Measurements from ENCODE around the gene B3GNT3.
"Not testable (repeated sequence)": the region's sequence is repeated elsewhere in the genome, so short reads cannot be mapped to it uniquely, and the experiment has no call there.

B3GNT3 gene

DNA sequence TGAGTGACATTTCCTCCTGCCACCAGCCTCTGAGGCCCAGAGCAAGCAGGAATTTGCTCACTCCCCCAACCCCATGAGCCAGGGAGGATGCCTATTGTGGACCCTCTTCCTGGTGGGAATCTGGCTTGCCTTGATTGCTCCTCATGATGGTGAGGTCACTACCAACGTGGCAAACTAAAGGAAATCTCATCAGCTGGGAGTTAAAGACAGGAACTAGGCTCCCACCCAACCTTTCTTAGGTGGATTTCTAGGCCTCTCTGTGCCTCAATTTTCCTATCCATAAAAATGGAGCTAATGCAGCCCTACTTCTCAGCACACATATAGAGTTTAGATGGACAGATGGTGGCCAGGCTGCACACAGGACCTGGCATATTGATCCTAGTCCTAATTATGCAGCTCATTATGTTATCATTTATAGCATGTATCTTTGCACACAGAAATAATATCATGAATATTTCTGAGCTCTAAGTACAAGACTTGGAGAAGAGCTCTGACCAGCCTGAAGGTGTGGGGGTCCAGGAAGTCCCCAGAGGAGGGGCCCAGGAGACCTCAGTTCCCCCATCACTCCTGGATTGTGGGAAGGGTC, 2.0 kb downstream of the B3GNT3 start:
- DNase-seq (ENCODE audit: low read depth in 2 of 2) = no peak

DNA sequence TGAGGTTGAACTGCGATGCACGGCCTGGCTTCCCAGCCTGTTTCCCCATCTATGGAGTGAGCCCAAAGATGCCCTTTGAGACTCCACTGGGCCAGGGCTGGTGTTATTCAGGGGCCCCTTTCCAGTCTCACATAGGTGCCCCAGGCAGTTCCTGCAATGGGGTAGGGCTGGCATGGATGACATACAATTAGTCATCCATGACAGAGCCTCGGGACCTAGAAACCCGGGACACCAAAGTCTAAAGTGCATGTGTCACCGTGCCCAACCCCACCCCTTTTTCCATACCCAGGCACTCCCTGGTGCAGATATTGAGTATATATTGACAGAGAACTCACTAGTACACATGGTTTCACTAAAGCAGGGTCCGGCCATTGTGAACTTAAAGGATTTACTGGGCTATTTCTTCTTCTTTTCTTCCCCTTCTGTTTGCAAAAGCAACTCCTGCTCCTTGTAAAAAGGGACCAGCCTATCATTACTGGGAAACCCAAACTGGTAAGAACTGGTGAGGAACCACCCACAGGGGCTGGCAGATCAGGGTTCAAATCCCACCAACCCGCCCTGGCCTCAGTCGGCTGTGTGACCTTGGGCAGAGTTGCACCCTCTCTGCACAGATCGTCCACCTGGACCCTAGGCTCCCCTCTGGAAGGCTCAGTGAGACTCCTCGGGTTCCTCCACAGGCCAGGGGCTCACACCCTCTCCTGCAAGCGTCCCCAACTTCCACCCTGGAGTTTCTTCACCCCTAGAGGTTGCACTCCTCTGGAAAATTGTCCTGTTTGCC, 2.7 kb downstream of the B3GNT3 start:
- no peak for DNase-seq (ENCODE audit: low read depth in 2 of 2)

DNA sequence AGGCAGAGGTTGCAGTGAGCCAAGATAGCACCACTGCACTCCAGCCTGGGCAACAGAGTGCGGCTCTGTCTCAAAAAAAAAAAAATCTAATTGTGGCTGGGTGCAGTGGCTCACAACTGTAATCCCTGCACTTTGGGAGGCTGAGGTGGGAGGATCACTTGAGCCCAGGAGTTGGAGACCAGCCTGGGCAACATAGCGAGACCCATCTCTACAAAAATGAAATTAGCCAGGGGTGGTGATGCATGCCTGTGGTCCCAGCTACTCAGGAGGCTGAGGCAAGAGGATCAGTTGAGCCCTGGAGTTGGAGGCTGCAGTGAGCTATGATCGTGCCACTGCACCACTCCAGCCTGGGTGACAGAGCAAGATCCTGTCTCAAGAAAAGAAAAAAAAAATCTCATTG, 3.7 kb downstream of the B3GNT3 start:
- not testable (repeated sequence) for DNase-seq (ENCODE audit: low read depth in 2 of 2)

DNA sequence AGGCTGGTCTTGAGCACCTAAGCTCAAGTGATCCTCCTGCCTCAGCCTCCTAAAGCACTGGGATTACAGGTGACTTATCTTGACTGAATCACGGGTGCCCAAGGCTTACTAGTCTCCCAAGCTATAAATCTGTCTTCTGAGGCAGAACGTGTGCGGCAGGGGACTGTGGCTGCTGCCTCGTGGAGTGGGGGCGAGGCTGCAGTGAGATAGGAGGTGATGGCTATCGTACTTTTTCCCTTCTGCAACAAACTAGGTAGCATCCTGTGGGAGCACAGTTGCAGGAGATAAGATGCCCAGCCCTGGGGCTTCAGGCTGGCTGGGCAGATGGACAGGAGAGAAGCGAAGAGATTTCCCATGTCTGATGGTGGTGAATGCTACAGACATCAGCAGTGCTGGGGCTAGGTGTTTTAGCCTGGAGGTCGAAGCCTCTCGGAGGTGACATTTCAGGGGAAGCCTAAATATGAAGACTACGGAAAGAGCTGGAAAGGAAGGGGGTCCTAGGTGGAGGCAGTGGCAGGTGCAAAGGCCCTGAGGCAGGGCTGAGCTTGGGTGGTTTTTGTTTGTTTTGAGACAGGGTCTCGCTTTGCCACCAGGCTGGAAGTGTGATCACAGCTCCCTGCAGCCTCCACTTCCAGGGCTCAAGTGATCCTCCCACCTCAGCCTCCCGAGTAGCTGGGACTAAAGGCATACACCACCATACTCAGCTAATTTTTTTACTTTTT, 7.4 kb downstream of the B3GNT3 start:
- DNase-seq (ENCODE audit: low read depth in 2 of 2) = no peak

DNA sequence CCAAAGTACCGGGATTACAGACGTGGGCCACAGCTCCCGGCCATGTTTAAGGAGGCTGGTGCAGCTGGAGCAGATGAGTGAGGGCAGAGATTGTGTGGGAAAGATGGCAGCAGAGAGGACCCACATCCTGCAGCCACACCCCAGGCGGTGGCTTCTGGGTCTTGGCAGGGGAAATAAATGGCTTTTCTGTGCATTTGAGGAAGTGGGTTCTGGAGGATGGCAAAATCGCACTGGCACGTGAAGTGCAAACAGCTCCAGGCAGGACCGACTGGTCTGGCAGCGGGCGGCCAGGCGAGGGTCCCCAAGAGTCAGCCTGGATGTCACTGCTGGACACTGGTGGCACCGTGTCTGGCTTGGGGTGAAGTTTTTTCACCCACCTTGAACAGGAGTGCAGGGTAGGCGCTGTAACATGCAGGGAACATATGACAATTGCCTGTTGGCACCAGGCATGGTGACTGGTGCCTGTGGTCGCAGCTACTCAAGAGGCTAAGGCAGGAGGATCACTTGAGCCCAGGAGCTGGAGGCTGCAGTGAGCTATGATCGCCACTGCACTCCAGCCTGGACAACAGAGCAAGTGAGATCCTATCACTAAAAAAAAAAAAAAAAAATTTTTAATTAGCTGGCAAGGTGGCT, 8.4 kb downstream of the B3GNT3 start:
- no peak for DNase-seq (ENCODE audit: low read depth in 2 of 2)

DNA sequence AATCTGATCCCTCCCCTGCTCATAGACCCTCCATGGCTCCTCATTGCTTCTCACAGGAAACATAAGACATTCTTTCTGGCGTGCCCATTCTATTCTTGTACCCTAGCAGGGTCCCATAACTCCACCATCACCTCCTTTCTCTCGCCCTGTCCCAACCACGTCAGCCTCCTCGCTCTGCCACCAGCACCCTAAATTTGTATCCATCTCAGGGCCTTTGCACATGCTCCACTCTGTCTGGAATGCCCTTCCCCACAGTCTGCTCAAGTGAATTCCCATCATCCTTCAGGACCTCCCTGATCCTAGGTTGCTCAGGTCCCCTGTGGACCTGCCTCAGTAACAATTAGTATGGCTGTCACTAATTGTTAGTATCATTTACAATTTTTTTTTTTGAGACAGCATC, 10.5 kb downstream of the B3GNT3 start:
- DNase-seq (ENCODE audit: low read depth in 2 of 2) = no peak

DNA sequence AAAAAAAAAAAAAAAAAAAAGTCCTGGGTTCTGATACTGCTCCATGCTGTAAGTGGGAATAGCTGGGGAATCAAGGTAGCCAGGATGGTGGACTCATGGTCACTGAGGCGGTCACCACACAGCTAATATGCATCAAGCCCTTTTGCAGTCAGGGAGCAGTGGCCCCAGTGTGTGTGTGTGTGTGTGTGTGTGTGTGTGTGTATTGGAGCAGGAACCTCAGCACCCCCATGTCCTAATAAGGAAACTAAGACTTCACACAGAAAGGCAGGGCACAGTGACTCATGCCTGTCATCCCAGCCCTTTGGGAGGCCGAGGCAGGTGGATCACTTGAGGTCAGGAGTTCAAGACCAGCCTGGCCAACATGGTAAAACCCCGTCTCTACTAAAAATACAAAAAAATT, 12.0 kb downstream of the B3GNT3 start:
- no peak for DNase-seq (ENCODE audit: low read depth in 2 of 2)

DNA sequence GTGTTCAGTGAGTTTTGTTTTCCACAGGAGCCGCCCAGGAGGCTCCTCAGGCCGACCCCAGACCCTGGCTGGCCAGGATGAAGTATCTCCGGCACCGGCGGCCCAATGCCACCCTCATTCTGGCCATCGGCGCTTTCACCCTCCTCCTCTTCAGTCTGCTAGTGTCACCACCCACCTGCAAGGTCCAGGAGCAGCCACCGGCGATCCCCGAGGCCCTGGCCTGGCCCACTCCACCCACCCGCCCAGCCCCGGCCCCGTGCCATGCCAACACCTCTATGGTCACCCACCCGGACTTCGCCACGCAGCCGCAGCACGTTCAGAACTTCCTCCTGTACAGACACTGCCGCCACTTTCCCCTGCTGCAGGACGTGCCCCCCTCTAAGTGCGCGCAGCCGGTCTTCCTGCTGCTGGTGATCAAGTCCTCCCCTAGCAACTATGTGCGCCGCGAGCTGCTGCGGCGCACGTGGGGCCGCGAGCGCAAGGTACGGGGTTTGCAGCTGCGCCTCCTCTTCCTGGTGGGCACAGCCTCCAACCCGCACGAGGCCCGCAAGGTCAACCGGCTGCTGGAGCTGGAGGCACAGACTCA, 12.9 kb downstream of the B3GNT3 start:
- DNase-seq (ENCODE audit: low read depth in 2 of 2) = no peak

DNA sequence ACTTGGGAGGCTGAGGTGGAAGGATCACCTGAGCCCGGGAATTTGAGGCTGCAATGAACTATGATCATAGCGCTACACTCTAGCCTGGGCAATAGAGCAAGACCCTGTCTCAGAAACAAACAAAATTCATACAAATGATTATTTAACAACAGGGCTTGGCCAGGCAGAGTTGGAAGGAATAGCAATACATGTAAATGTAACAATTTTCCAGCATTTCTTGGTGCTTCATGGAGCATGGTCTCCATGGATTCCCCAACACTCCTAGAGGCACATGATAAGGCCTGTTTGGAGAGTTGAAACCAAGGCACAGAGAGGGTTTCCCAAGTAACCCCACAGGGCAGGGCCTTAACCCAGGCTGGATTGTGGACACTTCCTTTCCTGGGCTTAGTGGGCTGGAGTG, 16.2 kb downstream of the B3GNT3 start:
- DNase-seq (ENCODE audit: low read depth in 2 of 2) = no peak

DNA sequence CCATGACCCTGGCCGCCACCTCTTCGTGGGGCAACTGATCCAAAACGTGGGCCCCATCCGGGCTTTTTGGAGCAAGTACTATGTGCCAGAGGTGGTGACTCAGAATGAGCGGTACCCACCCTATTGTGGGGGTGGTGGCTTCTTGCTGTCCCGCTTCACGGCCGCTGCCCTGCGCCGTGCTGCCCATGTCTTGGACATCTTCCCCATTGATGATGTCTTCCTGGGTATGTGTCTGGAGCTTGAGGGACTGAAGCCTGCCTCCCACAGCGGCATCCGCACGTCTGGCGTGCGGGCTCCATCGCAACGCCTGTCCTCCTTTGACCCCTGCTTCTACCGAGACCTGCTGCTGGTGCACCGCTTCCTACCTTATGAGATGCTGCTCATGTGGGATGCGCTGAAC, 16.7 kb downstream of the B3GNT3 start:
- DNase-seq (ENCODE audit: low read depth in 2 of 2) = no peak

DNA sequence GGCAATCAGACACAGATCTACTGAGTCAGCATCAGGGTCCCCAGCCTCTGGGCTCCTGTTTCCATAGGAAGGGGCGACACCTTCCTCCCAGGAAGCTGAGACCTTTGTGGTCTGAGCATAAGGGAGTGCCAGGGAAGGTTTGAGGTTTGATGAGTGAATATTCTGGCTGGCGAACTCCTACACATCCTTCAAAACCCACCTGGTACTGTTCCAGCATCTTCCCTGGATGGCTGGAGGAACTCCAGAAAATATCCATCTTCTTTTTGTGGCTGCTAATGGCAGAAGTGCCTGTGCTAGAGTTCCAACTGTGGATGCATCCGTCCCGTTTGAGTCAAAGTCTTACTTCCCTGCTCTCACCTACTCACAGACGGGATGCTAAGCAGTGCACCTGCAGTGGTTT, 17.2 kb downstream of the B3GNT3 start:
- no peak for DNase-seq (ENCODE audit: low read depth in 2 of 2)

DNA sequence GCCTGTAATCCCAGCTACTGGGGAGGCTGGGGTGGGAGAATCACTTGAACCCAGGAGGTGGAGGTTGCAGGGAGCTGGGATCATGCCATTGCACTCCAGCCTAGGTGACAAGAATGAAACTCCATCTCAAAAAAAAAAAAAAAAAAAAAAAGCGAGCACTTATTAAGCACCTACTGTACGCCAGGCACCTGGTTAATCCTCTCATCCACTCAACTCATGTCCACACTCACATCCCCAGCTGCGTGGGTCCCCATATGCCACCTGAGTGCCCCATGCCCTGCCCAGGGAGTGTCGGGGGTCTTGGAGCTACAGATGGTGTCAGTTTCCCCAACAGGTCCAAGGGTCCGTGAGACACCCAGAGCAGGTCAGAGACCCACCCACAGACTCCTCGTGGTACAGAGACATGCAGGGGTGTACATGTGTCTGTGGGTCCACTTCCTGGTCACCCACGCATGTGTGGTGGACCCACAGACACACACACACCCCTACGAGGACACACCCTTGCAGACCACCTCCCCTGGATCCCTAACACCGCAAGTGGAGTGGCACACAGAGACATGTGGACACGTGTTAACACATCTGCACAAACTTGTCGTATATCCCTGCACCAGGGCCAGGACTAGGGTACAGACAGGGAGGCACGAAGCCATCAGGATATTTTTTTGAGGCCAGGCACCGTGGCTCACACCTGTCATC, 22.9 kb downstream of the B3GNT3 start:
- DNase-seq (ENCODE audit: low read depth in 2 of 2) = no peak

DNA sequence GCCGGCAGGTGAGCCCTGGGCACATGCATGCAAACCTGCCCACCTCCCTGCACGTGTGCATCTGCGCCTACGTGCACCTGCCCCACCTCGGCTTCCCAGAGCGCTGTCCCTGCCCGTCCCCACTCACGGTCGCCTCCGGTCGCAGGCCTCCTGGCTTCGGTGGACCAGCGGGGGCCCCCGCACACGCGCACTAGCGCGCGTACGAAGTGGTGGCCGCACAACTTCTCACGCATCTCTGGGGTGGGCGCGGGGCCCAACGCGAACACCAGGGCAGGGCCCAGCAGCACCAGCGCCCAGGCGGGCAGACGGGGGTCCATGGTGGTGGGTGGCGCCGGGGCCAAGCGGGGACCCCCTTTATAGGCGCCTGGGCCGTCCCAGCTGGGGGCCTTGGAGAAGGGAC, 26.3 kb downstream of the B3GNT3 start, which contains the start of gene INSL3:
TSS of gene INSL3 (minus strand) at position 330 of the 400 bp plus-strand sequence. CDS start at position 317, 13 bp downstream.
- DNase-seq (ENCODE audit: low read depth in 2 of 2) = no peak

DNA sequence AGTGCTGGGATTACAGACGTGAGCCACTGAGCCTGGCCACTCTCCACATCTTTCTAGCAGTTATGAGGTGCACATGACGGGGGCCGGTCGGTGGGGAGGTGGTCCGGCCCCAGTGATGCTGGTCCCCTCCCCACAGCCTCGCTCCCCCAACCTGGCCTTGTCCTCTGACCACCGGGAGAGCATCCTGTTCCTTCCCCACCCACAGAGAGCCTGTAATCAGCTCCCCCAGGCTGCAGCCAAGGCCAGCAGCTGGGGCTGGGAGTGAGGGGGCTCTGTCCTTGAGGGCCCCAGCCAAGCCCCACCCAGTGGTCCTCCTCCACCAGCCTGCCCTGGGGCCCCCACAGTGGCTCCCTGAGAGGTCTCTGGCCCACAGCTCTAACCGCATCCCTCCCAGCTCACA, 29.4 kb downstream of the B3GNT3 start:
- no peak for DNase-seq (ENCODE audit: low read depth in 2 of 2)

DNA sequence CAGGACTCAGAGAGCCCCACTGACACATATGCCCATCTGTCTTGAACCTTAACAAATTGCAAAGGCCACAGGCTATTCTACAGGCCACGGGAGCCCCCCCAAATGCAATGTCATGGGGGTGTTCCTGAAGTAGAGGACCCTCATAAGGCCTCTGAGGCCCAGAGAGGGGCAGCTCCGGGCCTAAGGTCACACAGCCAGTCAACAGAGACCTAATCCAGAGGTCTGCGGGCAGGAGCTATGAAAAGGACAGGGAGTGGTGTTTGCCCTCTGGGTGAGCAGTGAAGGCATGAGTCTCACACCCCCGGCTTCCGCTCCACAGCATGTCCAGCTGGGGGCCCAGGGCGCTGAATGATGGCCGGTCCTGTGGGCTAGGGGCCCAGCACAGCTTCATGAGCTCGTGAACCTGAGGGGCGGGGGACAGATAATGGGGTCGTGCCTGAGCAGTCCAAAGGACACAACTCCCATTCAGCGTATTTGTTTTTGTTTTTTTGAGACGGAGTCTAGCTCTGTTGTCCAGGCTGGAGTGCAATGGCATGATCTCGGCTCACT, 31.6 kb downstream of the B3GNT3 start:
- DNase-seq (ENCODE audit: low read depth in 2 of 2) = no peak

DNA sequence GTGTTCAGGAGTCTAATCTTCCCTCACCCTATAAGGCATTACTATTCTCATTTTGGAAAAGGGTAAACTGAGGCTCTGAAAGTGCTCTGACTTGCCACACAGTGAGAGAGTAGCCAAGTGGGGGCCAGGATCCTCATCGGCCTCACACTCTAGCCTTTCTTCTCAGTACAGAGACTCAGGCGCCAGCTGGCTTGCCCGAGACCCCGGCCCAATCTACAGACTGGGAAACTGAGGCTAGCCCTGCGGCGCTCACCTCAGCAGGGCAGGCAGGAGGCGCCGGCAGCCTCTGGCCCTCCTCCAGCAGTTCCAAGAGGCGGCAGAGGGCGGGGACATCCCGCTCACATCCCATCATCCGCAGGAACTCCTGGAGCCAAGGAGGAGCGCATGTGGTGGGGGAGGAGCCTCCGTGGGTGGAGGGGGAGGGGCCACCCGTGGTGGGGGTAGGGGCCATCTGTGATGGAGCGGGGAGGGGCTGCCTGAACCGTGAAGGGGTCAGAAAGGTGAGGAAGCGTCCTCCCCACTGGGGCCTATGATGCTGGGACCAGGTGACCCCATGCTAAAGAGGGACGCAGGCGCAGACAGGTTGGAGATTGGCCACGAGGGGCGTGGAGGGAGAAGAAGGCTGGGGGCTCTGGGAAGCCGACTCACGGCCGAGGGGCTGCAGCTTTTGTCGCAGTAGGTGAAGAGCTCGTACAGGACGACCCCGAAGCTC, 35.1 kb downstream of the B3GNT3 start:
- DNase-seq (ENCODE audit: low read depth in 2 of 2) = no peak

DNA sequence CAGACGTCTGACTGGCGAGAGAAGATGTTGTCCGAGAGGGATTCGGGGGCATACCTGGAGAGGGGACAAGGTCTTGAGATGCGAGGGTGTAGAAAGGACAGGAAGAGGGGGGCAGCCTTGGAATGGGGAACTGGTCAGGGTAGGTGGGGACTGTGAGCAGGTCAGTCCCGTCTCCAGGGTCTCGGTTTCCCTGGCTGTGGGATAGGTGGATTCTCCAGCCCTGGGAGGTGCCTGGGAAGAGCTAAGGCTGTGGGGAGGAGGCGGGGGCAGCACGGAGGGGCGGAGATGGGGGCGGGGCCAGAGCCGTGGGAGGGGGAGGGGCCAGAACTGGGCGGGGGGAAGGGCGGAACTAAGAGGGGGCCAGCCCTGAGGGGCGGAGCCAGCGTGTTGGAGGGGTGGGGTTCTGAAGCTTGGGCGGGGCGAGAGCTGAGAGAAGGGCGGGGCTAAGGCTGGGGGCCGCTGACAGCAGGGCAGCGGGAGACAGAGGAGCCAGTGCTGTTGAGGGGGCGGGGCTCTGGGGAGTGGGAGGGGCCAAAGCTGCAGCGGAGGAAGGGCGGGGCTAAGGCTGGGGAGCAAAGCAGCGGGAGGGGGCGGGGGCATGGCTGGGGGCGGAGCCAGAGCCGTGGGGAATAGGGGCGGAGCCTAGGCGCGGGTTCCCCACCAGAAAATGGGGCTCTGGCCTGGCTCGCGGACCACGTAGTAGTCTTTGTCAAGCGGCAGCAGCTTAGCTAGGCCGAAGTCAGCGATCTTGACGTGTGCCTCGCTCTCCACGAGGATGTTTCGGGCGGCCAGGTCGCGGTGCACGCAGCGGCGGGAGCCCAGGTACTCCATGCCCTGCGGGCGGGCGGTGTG, 35.9 kb downstream of the B3GNT3 start:
- no peak for DNase-seq (ENCODE audit: low read depth in 2 of 2)

DNA sequence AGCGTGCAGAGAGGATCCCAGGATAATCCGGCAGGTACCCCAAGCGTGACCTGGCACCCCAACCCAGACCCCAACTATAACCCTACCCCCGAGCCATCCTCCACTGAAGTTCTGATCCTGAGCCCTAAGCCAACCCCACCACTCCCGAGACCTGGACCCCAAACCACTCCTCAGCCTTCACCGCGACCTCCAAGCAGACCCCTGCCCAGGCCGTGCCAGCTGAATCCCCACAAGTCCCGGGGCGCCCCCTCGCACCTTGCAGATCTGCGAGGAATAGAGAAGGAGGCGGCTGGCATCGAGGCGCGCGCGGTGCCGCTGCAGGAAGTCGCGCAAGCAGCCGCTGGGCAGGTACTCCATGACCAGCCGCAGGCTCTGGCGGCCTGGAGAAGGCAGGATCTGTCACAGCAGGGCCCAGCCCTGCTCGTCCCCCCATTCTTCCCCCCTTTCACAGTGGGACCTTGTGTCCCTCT, 36.5 kb downstream of the B3GNT3 start:
- DNase-seq (ENCODE audit: low read depth in 2 of 2) = no peak

DNA sequence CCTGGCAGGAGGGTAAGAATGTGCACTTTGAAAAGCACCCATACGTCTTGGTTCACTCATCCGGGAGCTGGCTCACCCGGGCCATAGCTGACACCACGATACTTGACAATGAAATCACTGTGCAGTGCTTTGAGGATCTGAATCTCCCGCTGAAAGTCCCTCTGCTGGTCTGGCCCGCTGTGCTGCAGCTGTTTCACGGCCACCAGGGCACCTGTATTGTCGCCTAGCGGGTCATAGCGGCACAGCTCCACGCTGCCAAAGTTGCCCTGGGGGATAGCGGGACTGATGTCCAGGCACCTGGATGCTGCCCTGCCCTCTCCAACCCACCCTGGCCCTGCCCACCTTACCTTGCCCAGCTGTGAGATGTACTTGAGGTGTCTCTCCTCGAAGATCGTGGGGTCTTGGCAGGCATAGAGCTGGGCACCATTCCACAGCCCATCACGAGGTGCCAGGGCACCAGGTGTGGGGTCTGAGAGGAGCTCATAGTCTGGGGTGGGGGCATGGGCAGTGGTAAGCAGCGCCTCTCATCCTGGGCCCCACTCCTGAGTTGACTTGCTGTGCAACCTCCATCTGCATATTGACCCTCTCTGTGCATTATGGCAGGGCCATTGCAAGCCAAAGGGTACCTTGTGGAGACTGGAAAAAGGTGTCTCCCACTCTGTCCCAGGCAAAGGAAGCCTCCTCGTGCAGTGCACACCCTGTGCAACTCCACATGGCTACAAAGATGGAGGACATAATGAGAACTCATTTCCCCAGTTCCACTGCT, 37.7 kb downstream of the B3GNT3 start:
- no peak for DNase-seq (ENCODE audit: low read depth in 2 of 2)

All from stimulated activated CD8-positive, alpha-beta memory T cell treated with anti-CD3 and anti-CD28 coated beads, Interleukin-7, amount 100 ng/mL, for 1 hour (primary cell).